COLO668 (cell line): ENCODE results near the gene GOLGA6L10.
"Not testable (repeated sequence)": the region's sequence is repeated elsewhere in the genome, so short reads cannot be mapped to it uniquely, and the experiment has no call there.

ENCODE experiments used
- DNase-seq: peaks from one replicate; lab custom pipeline; 2025; ENCODE audit not compliant: unreplicated experiment; lab: John Stamatoyannopoulos, UW

GOLGA6L10 gene, protein sequence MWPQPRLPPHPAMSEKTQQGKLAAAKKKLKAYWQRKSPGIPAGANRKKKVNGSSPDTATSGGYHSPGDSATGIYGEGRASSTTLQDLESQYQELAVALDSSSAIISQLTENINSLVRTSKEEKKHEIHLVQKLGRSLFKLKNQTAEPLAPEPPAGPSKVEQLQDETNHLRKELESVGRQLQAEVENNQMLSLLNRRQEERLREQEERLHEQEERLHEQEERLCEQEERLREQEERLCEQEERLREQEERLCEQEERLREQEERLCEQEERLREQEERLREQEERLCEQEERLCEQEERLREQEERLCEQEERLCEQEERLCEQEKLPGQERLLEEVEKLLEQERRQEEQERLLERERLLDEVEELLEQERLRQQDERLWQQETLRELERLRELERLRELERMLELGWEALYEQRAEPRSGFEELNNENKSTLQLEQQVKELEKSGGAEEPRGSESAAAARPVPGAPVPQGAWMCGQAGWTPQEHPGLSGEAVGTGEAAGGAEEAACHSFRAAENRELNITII

DNA sequence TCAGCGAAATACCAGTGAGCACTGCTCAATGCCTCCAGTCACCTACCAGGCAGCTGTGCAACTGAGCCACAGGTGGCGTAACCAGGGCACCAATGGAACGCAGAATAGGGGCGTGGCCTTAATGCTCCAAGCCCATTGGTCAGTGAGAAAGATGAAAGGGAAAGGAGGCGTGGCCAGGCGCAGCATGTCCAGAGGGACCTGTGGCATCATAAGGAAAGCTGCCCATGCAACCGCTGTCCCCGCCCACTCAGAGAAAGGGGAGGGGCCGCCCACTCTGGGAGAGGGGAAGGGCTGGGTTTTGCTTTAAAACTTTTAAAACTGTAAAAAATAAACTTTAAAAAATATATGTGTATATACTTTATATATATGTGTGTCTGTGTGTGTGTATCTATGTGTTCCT lies at the start of gene GOLGA6L10:
Gene GOLGA6L10 (minus strand): TSS at position 101 of the 400 bp plus-strand sequence. CDS start 100 bp downstream, at position 1.
- DNase-seq: not testable (repeated sequence)

DNA sequence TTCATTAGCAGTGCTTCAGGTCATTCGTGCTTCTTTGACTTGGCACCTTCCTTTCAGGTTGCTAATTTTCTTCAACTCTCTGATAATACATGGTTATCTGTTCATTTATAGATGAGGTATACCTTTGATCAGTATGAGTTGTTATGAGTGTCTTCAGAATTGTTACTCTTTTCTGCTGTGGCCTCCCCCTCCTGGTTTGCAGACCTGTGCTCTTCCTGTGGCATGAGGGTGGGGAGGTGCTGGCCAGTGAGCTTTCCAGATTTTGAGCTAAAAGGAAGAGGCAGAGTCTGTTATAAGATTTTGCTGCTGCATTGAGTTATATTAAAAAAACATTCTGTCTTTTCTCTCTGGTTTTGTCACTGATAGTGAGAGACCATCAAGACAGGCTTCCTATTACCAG lies 49.5 kb upstream of the GOLGA6L10 start:
- no peak for DNase-seq

DNA sequence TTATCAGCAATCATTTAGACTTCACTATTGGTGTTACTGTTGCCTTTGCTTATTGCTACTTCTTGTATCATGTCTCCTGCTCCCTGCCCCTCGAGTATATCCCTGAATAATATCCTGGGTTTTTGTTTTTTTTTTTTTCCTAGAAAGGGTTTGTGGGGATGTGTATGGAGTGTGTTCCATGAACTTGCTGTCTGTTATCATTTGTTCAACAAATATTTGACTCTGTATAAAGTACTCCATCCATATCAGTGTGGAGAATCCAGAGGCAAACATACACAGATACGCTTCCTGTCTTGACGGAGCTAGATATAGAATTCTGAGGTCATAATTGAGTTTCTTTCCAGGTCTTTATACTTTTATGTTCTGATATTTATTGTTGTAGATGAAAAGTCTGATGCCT lies 48.5 kb upstream of the GOLGA6L10 start:
- DNase-seq: no peak

GRCh38 chr15:82395788-82396187 lies 46.5 kb upstream of the GOLGA6L10 start:
- DNase-seq: not testable (repeated sequence)

DNA sequence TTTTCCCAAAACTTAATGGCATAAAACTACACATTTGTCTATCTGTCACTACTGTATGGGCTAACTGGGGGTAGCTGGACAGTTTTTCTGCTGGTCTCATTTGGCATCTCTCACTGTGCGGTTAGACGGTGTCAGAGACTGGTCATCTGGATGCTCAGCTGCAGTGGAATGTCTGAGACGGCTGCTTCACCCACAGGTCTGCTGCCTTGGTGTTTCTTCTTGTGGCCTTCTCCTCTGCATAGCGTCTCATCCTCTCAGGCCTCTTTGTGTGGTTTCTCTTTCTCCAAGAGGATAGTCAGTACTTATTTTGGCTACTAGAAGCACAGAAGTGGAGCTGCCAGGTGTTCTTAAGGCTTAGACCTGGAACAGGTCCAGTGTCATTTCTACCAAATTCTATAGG lies 44.4 kb upstream of the GOLGA6L10 start:
- no peak for DNase-seq

- not testable (repeated sequence) for DNase-seq
These were observed 42.8 kb upstream of the GOLGA6L10 start for GRCh38 chr15:82392077-82392476.

DNA sequence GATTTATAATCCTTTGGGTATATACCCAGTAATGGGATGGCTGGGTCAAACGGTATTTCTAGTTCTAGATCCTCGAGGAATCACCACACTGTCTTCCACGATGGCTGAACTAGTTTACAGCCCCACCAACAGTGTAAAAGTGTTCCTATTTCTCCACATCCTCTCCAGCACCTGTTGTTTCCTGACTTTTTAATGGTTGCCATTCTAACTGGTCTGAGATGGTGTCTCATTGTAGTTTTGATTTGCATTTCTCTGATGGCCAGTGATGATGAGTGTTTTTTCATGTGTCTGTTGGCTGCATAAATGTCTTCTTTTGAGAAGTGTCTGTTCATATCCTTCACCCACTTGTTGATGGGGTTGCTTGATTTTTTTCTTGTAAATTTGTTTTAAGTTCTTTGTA lies 40.9 kb upstream of the GOLGA6L10 start:
- DNase-seq: not testable (repeated sequence)

DNA sequence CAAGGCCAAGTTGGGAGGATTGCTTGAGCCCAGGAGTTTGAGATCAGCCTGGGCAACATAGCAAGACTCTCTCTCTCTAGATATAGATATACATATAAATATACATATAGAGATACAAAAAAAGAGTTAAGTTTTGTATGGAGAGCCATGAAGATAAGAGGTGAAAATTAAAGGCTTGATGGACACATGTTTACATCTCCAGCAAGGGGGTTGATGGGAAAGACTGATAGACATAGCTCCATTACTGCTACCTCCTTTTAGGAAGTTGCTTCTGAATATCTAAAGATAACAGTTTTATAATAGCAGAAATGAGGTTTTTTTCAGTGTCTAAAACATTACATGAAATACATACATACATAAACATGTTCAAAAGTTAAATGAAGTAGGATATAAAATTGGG lies 37.9 kb upstream of the GOLGA6L10 start:
- not testable (repeated sequence) for DNase-seq

- DNase-seq: not testable (repeated sequence)
These were observed 32.2 kb upstream of the GOLGA6L10 start for GRCh38 chr15:82381330-82381955.

DNA sequence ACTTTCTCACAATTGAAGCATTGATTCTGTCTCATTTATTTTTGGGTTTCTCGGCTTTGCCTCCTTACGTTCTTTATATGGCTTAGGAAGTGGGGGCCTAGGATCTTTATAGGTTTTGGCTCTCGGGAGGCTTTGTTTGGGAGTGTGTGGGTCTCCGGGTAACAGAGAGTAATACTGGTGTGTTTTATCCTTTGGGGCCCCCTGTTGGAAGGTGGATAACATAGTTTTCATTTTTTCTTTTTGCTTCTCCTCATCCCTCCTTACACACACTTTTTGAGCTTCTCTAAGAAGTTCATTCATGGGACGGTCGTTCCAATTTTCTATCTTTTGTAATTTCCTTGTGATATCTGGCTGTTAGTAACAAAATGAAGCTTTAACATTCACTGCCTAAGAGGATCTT lies 30.3 kb upstream of the GOLGA6L10 start:
- DNase-seq: not testable (repeated sequence)

- not testable (repeated sequence) for DNase-seq
These were observed 24.4 kb upstream of the GOLGA6L10 start for GRCh38 chr15:82373661-82374060.

- DNase-seq: no peak
These were observed 22.4 kb upstream of the GOLGA6L10 start for GRCh38 chr15:82371656-82372055.

GRCh38 chr15:82367790-82368189 lies 18.5 kb upstream of the GOLGA6L10 start:
- DNase-seq: not testable (repeated sequence)

GRCh38 chr15:82365692-82366323 lies 16.5 kb upstream of the GOLGA6L10 start:
- not testable (repeated sequence) for DNase-seq

DNA sequence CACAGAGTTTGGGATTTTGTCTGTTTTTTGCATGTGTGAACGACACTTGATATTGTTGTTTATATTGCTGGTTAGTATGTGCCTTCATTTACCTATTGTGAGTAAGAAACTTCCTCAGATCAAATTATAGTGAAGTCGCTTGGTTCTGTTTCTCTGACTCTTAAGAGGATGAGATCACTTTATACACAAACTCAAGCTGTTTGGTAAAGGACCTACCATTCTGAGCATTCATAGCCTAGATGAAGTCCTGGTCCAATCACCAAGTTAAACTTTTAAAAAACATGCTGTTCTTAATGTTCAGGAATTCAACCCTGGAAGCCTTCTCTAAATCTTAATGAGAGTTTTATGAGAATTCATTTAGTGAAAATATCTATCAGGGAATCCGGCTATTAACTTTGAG lies 15.3 kb upstream of the GOLGA6L10 start:
- DNase-seq: not testable (repeated sequence)

DNA sequence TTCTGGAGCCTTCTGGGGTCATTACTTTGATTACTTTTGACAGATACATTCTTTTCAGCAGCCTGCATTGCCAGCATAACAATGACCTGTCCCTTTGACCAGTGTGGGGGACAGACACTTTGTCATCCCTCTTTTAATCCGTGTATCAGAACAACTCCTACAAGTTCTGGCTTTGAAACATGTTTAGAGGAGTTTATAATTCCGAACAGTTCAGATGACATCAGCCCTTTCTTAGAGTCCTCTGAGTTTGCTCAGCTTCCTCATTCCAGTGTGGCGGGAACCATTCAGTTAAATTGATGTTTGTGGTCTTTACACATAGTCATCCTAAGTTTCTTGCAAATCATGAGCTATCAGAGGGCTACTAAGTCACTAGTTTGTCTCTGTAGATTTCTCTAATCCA lies 13.5 kb upstream of the GOLGA6L10 start:
- DNase-seq: not testable (repeated sequence)

- DNase-seq: not testable (repeated sequence)
These were observed 11.3 kb upstream of the GOLGA6L10 start for GRCh38 chr15:82360618-82361017.

DNA sequence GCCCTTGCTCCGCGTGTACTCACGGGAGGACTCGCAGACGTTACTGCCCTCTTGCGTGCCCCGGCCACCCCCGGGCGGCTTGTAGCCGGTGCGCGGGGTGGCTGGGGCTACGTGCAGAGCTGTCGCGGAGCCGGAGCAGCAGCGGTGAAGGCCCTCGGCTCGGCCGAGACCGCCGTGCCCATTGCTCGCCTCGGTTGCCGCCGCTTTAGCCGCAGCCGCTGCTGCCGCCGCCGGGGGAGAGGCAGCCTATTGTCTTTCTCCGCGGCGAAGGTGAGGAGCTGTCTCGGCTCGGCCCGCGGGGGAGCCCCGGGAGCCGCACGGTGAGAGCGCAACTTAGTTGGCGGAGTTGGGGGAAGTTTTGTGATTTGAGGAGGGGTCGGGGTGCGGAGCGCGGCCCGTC lies 5.8 kb upstream of the GOLGA6L10 start:
- DNase-seq: not testable (repeated sequence)

DNA sequence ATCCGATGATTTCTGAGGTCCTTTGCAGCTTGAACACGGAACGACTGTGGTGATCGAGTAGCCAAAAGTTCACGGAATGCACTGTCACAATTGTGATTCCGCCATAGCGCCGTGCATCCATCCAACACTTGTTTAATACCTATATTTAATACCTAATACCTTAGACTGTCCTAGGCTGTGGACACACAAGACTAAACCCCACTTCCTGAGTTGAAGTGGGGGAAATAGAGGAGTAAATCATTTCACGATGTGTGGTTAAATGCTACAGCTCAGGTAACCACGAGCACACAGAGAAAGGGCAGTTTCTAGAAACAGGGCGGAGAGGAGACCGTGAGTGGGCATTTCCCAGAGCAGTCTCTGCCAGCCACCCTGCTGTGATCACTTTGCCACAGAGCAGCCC lies 5.3 kb upstream of the GOLGA6L10 start:
- not testable (repeated sequence) for DNase-seq

GRCh38 chr15:82347645-82348044 lies 1.6 kb downstream of the GOLGA6L10 start:
- DNase-seq: not testable (repeated sequence)

DNA sequence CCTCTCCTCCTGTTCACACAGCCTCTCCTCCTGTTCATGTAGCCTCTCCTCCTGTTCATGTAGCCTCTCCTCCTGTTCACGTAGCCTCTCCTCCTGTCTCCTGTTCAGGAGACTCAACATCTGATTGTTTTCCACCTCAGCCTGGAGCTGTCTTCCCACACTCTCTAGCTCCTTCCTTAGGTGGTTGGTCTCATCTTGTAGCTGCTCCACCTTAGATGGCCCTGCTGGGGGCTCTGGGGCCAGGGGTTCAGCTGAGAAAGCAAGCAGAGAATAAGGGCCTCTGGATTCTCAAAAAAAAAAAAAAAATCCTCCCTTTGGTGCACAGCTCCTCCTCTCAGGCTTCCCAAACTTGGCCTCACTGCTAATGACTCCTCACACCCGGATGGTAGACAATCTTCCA lies 4.1 kb downstream of the GOLGA6L10 start:
- not testable (repeated sequence) for DNase-seq
